SU-DHL-6 (cell line): ENCODE measurements around the gene STIMATE.

Experiments used
- EZH2phosphoT487 ChIP-seq: fragments of 200-600 bp; sonication (generic), shearing (Covaris generic); conservative IDR thresholded peaks from 2 replicates; pipeline ENCODE4 v1.6.1; 2018; ENCODE audit warnings: mild to moderate bottlenecking, antibody characterized with exemption, low read length, moderate library complexity, mixed read lengths
- TF ChIP-seq, protein P1 (sequence below): fragments of 200-600 bp; sonication (generic); IDR thresholded peaks from one replicate; pipeline ENCODE4 v1.5.1; 2017; ENCODE audit warnings: antibody characterized with exemption, mild to moderate bottlenecking, low read length, moderate library complexity; ENCODE audit not compliant: insufficient read depth, poor library complexity, severe bottlenecking

GRCh38 chr3:52809662-52810377, 87.5 kb downstream of the STIMATE start:
- TF ChIP-seq, protein P1, sequence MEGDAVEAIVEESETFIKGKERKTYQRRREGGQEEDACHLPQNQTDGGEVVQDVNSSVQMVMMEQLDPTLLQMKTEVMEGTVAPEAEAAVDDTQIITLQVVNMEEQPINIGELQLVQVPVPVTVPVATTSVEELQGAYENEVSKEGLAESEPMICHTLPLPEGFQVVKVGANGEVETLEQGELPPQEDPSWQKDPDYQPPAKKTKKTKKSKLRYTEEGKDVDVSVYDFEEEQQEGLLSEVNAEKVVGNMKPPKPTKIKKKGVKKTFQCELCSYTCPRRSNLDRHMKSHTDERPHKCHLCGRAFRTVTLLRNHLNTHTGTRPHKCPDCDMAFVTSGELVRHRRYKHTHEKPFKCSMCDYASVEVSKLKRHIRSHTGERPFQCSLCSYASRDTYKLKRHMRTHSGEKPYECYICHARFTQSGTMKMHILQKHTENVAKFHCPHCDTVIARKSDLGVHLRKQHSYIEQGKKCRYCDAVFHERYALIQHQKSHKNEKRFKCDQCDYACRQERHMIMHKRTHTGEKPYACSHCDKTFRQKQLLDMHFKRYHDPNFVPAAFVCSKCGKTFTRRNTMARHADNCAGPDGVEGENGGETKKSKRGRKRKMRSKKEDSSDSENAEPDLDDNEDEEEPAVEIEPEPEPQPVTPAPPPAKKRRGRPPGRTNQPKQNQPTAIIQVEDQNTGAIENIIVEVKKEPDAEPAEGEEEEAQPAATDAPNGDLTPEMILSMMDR = no peak
- no peak for TF ChIP-seq EZH2phosphoT487
